Activated B cell treated with CpG ODN at 0.5 μM for 24 hours (primary cell): ENCODE measurements around the gene PPARGC1A. TPM values are rescaled to one million over a fixed set of nuclear protein-coding genes. Genes with fewer than 3 reads are reported as not detected.

ENCODE experiments used
- ATAC-seq: fragments of 200-7000 bp; cut with Tn5 transposase; one replicate; pipeline ENCODE4 v1.10.0; 2021; ENCODE audit warnings: low read depth, mild to moderate bottlenecking, moderate library complexity
- CTCF ChIA-PET: fragments of 350-600 bp; sonication (Branson Sonifier 250); formaldehyde crosslinking; loops from one replicate; lab custom pipeline; 2021; ENCODE audit warnings: antibody characterized with exemption; lab: Charles Lee
- POLR2A ChIA-PET: fragments of 350-600 bp; sonication (Branson Sonifier 250); formaldehyde crosslinking; loops from one replicate; lab custom pipeline; 2021; ENCODE audit warnings: antibody characterized with exemption; lab: Charles Lee
- DNase-seq: peaks from one replicate; pipeline ENCODE4 v3.0.0; 2022
- H3K27ac Mint-ChIP-seq: one replicate; pipeline ENCODE4 v1.8.0; 2020; ENCODE audit warnings: mixed read lengths
- H3K27me3 Mint-ChIP-seq: one replicate; pipeline ENCODE4 v1.8.0; 2021; ENCODE audit warnings: mixed read lengths
- H3K36me3 Mint-ChIP-seq: one replicate; pipeline ENCODE4 v1.8.0; 2021; ENCODE audit warnings: low read depth, mixed read lengths
- H3K4me1 Mint-ChIP-seq: one replicate; pipeline ENCODE4 v1.8.0; 2021; ENCODE audit warnings: mixed read lengths
- H3K4me3 Mint-ChIP-seq: one replicate; pipeline ENCODE4 v1.8.0; 2020; ENCODE audit warnings: mild to moderate bottlenecking, mixed read lengths
- H3K9me3 Mint-ChIP-seq: one replicate; pipeline ENCODE4 v1.8.0; 2020; ENCODE audit warnings: mixed read lengths
- CTCF ChIP-seq: fragments of 200-600 bp; IDR thresholded peaks from one replicate; pipeline ENCODE4 v1.8.0; 2022; ENCODE audit warnings: antibody characterized with exemption, mild to moderate bottlenecking
- intact Hi-C: fragments of 100-400 bp; cut with micrococcal nuclease; formaldehyde crosslinking; loops from one replicate; pipeline ENCODE4 v1.15.1; 2024
- total RNA-seq: library from RNA; stranded (reverse); gene quantifications from 2 replicates; pipeline ENCODE4 v1.2.3, GENCODE V29; 2022

Gene PPARGC1A
- total RNA-seq, 1 donor from 2014 or later: not detected

- Mint-ChIP-seq H3K9me3 (no peaks in the 10 kb centered on the region), H3K36me3 (no peaks in the 10 kb centered on the region), H3K4me3 (no peak overlapping the region), H3K27ac (no peak overlapping the region), H3K4me1 (peaks cover 2% of the 10 kb centered on the region), H3K27me3 (no peaks in the 10 kb centered on the region)
- ChIA-PET CTCF (no interaction called here), POLR2A (no interaction called here)
- no peak for TF ChIP-seq CTCF
- no peak for ATAC-seq
- DNase-seq: no peak
- intact Hi-C loops: no loop called here
These were observed 2.7 kb downstream of the PPARGC1A start for GRCh38 chr4:23887173-23887572.

GRCh38 chr4:23885943-23886590, 3.8 kb downstream of the PPARGC1A start:
- Mint-ChIP-seq H3K9me3 (no peaks in the 10 kb centered on the region), H3K4me1 (peaks cover 2% of the 10 kb centered on the region), H3K27ac (no peak overlapping the region), H3K4me3 (no peak overlapping the region), H3K36me3 (no peaks in the 10 kb centered on the region), H3K27me3 (no peaks in the 10 kb centered on the region)
- DNase-seq: no peak
- intact Hi-C loops: no loop called here
- no peak for ATAC-seq
- no peak for TF ChIP-seq CTCF
- POLR2A ChIA-PET: no interaction called here
- CTCF ChIA-PET: no interaction called here

GRCh38 chr4:23884741-23885140, 5.1 kb downstream of the PPARGC1A start:
- Mint-ChIP-seq H3K27me3 (no peaks in the 10 kb centered on the region), H3K27ac (no peak overlapping the region), H3K9me3 (no peaks in the 10 kb centered on the region), H3K36me3 (no peaks in the 10 kb centered on the region), H3K4me1 (peaks cover 2% of the 10 kb centered on the region), H3K4me3 (no peak overlapping the region)
- ATAC-seq: no peak
- TF ChIP-seq CTCF: no peak
- CTCF ChIA-PET: no interaction called here
- POLR2A ChIA-PET: no interaction called here
- intact Hi-C loops: no loop called here
- DNase-seq: no peak

GRCh38 chr4:23884261-23884660, 5.6 kb downstream of the PPARGC1A start:
- H3K27ac Mint-ChIP-seq: no peak overlapping the region
- no peak for DNase-seq
- H3K27me3 Mint-ChIP-seq: no peaks in the 10 kb centered on the region
- H3K4me1 Mint-ChIP-seq: no peaks in the 10 kb centered on the region
- H3K9me3 Mint-ChIP-seq: no peaks in the 10 kb centered on the region
- H3K36me3 Mint-ChIP-seq: no peaks in the 10 kb centered on the region
- no peak overlapping the region for H3K4me3 Mint-ChIP-seq
- ChIA-PET POLR2A (no interaction called here), CTCF (no interaction called here)
- ATAC-seq: no peak
- intact Hi-C loops: no loop called here
- no peak for TF ChIP-seq CTCF

- no peak for TF ChIP-seq CTCF
- POLR2A ChIA-PET: no interaction called here
- no peaks in the 10 kb centered on the region for H3K36me3 Mint-ChIP-seq
- ATAC-seq (no peak), DNase-seq (no peak)
- no peaks in the 10 kb centered on the region for H3K4me1 Mint-ChIP-seq
- H3K27me3 Mint-ChIP-seq: no peaks in the 10 kb centered on the region
- CTCF ChIA-PET: no interaction called here
- H3K27ac Mint-ChIP-seq: no peak overlapping the region
- H3K9me3 Mint-ChIP-seq: no peaks in the 10 kb centered on the region
- H3K4me3 Mint-ChIP-seq: no peak overlapping the region
- intact Hi-C loops: no loop called here
These were observed 6.8 kb downstream of the PPARGC1A start for GRCh38 chr4:23882976-23883531.
